Choroid plexus epithelial cell (primary cell): ENCODE results near the gene FLT1.
A peak's percentile ranks its signal among the peaks of the same experiment; 100 is the strongest.

Experiments
- DNase-seq: peaks from one replicate; pipeline ENCODE4 v3.0.0-alpha.2; 2010; ENCODE audit warnings: low read depth
- H3K4me3 ChIP-seq: 2 replicates; pipeline ENCODE4 v1.5.1; 2011; ENCODE audit warnings: low read depth, mild to moderate bottlenecking, control low read depth, low read length, moderate library complexity
- CTCF ChIP-seq: conservative IDR thresholded peaks from 2 replicates; pipeline ENCODE4 v1.5.1; 2011; ENCODE audit warnings: low read depth, mild to moderate bottlenecking, control low read depth, inconsistent platforms, low read length, moderate library complexity

Gene FLT1

GRCh38 chr13:28401303-28402056, 93.4 kb downstream of the FLT1 start:
- TF ChIP-seq CTCF: no peak
- peak; percentile 84 for DNase-seq
- no peak overlapping the region for H3K4me3 ChIP-seq

- DNase-seq: no peak
- TF ChIP-seq CTCF: no peak
- H3K4me3 ChIP-seq: no peak overlapping the region
Observed at GRCh38 chr13:28396053-28396452, 98.9 kb downstream of the FLT1 start.

- no peak overlapping the region for H3K4me3 ChIP-seq
- peak; percentile 36 for DNase-seq
- no peak for TF ChIP-seq CTCF
Observed at GRCh38 chr13:28394422-28394821, 100.5 kb downstream of the FLT1 start.

GRCh38 chr13:28392896-28393505, 101.9 kb downstream of the FLT1 start:
- no peak for TF ChIP-seq CTCF
- H3K4me3 ChIP-seq: no peak overlapping the region
- no peak for DNase-seq

GRCh38 chr13:28392428-28392827, 102.5 kb downstream of the FLT1 start:
- DNase-seq: peak; percentile 7
- no peak for TF ChIP-seq CTCF
- H3K4me3 ChIP-seq: no peak overlapping the region

- no peak overlapping the region for H3K4me3 ChIP-seq
- DNase-seq: no peak
- TF ChIP-seq CTCF: no peak
Observed at GRCh38 chr13:28387740-28388501, 107.0 kb downstream of the FLT1 start.
